Endothelial cell (in vitro differentiated cells): Measurements from ENCODE around the gene PTMA. TPM values are rescaled to one million over a fixed set of nuclear protein-coding genes. Genes with fewer than 3 reads are reported as not detected.

Source experiments
- DNase-seq: peaks from one replicate; pipeline ENCODE4 v3.0.0; 2021; ENCODE audit warnings: low spot score
- H3K27ac Mint-ChIP-seq: one replicate; pipeline ENCODE4 v1.8.0; 2021; ENCODE audit warnings: mixed read lengths, inconsistent platforms; ENCODE audit not compliant: unreplicated experiment
- H3K27me3 Mint-ChIP-seq: one replicate; pipeline ENCODE4 v1.8.0; 2021; ENCODE audit warnings: mild to moderate bottlenecking, moderate library complexity, mixed read lengths, inconsistent platforms; ENCODE audit not compliant: unreplicated experiment
- H3K36me3 Mint-ChIP-seq: one replicate; pipeline ENCODE4 v1.8.0; 2021; ENCODE audit warnings: mild to moderate bottlenecking, low read depth, mixed read lengths, inconsistent platforms; ENCODE audit not compliant: unreplicated experiment
- H3K4me1 Mint-ChIP-seq: one replicate; pipeline ENCODE4 v1.8.0; 2021; ENCODE audit warnings: mild to moderate bottlenecking, mixed read lengths, inconsistent platforms; ENCODE audit not compliant: unreplicated experiment
- H3K4me3 Mint-ChIP-seq: one replicate; pipeline ENCODE4 v1.8.0; 2021; ENCODE audit warnings: mild to moderate bottlenecking, mixed read lengths, inconsistent platforms; ENCODE audit not compliant: unreplicated experiment
- H3K9me3 Mint-ChIP-seq: one replicate; pipeline ENCODE4 v1.8.0; 2021; ENCODE audit warnings: mixed read lengths, inconsistent platforms; ENCODE audit not compliant: unreplicated experiment
- CTCF ChIP-seq: fragments of 200-600 bp; sonication (generic); IDR thresholded peaks from one replicate; pipeline ENCODE4 v1.5.0; 2021; ENCODE audit warnings: antibody characterized with exemption; ENCODE audit not compliant: unreplicated experiment
- total RNA-seq: library from RNA; stranded (reverse); fragmentation: NEBNext Ultra II Directional; extraction: Animal tissue kit (Norgen Biotek cat#: 25700); gene quantifications from one replicate; pipeline ENCODE4 v1.2.1, GENCODE V29; 2021; ENCODE audit not compliant: unreplicated experiment

Gene PTMA
- total RNA-seq, 1 donor from 2014 or later = 592 TPM

GRCh38 chr2:231751042-231751815 lies 42.9 kb downstream of the PTMA start:
- Mint-ChIP-seq H3K27ac (no peak overlapping the region), H3K27me3 (no peaks in the 10 kb centered on the region), H3K4me3 (no peak overlapping the region), H3K4me1 (no peaks in the 10 kb centered on the region), H3K36me3 (no peaks in the 10 kb centered on the region), H3K9me3 (no peaks in the 10 kb centered on the region)
- no peak for DNase-seq
- TF ChIP-seq CTCF = no peak

- H3K27me3 Mint-ChIP-seq = no peaks in the 10 kb centered on the region
- no peak overlapping the region for H3K4me3 Mint-ChIP-seq
- no peak overlapping the region for H3K27ac Mint-ChIP-seq
- TF ChIP-seq CTCF = no peak
- no peaks in the 10 kb centered on the region for H3K9me3 Mint-ChIP-seq
- no peaks in the 10 kb centered on the region for H3K36me3 Mint-ChIP-seq
- no peak for DNase-seq
- H3K4me1 Mint-ChIP-seq = no peaks in the 10 kb centered on the region
These were observed 43.7 kb downstream of the PTMA start for GRCh38 chr2:231752061-231752460.

GRCh38 chr2:231761735-231762134 lies 53.4 kb downstream of the PTMA start:
- Mint-ChIP-seq H3K36me3 (no peaks in the 10 kb centered on the region), H3K27me3 (no peaks in the 10 kb centered on the region), H3K4me1 (peaks cover 9% of the 10 kb centered on the region), H3K4me3 (no peak overlapping the region), H3K9me3 (no peaks in the 10 kb centered on the region), H3K27ac (no peak overlapping the region)
- DNase-seq = no peak
- no peak for TF ChIP-seq CTCF

Other genes with a start within 250 kb of the PTMA start
- gene NCL, start 244.0 kb upstream of the PTMA start, total RNA-seq = 346 TPM
- gene NMUR1, start 178.1 kb upstream of the PTMA start, total RNA-seq = not detected
- gene TEX44, start 115.7 kb upstream of the PTMA start, total RNA-seq = not detected
- gene PDE6D, start 72.8 kb downstream of the PTMA start, total RNA-seq = 29.3 TPM
- 55.6 TPM for gene COPS7B, start 77.9 kb downstream of the PTMA start, total RNA-seq
- gene NPPC, start 217.9 kb downstream of the PTMA start, total RNA-seq = 11.4 TPM